B cell (primary cell): ENCODE measurements around the gene CACNA2D3. TPM values are rescaled to one million over a fixed set of nuclear protein-coding genes. Genes with fewer than 3 reads are reported as not detected.

Experiments used
- ATAC-seq: fragments of 200-7000 bp; cut with Tn5 transposase; one replicate; pipeline ENCODE4 v1.10.0; 2021; ENCODE audit warnings: low read depth, mild to moderate bottlenecking, moderate number of reproducible peaks, moderate library complexity
- CTCF ChIA-PET: fragments of 350-600 bp; sonication (Branson Sonifier 250); formaldehyde crosslinking; loops from one replicate; lab custom pipeline; 2021; ENCODE audit warnings: antibody characterized with exemption, inconsistent platforms; lab: Charles Lee
- POLR2A ChIA-PET: fragments of 350-600 bp; sonication (Branson Sonifier 250); formaldehyde crosslinking; loops from one replicate; lab custom pipeline; 2021; ENCODE audit warnings: antibody characterized with exemption; lab: Charles Lee
- DNase-seq: peaks from one replicate; pipeline ENCODE4 v3.0.0; 2013
- H2AFZ ChIP-seq: 2 replicates; pipeline ENCODE4 v1.6.1; 2012; ENCODE audit warnings: mild to moderate bottlenecking, low read depth, low read length; ENCODE audit not compliant: insufficient read depth, poor library complexity, severe bottlenecking
- H3K27ac ChIP-seq, 2 donors: 1 replicate in 1 of 2; 2 replicates in 1 of 2; pipeline ENCODE4 v1.5.1; 2012 to 2013; ENCODE audit warnings: low read length in 2 of 2, mild to moderate bottlenecking in 2 of 2, moderate library complexity in 1 of 2
- H3K27me3 ChIP-seq, 4 experiments: fragments of 200-600 bp in 1 of 4; sonication (generic) in 1 of 4; replicated peaks in 1 of 4; 1 replicate in 2 of 4; 2 replicates in 2 of 4; pipeline versions ENCODE4 v1.6.1 to v1.7.0; 2013 to 2016; ENCODE audit warnings: low read length in 3 of 4, mild to moderate bottlenecking in 2 of 4, mixed read lengths in 1 of 4, moderate library complexity in 1 of 4; ENCODE audit not compliant: insufficient read depth in 4 of 4, control insufficient read depth in 3 of 4; ENCODE audit errors: control extremely low read depth in 1 of 4
- H3K36me3 ChIP-seq, 2 experiments: replicated peaks in 1 of 2; 1 replicate in 1 of 2; 2 replicates in 1 of 2; pipeline versions ENCODE4 v1.6.1 to v1.7.1; 2013; ENCODE audit warnings: low read length in 1 of 2; ENCODE audit not compliant: insufficient read depth in 2 of 2, control insufficient read depth in 1 of 2; ENCODE audit errors: control extremely low read depth in 1 of 2, extremely low read depth in 1 of 2
- H3K4me1 ChIP-seq, 2 donors: fragments of 200-600 bp in 1 of 2; sonication (generic) in 1 of 2; 1 replicate in 1 of 2; 2 replicates in 1 of 2; pipeline versions ENCODE4 v1.5.1 to v1.6.1; 2013 to 2017; ENCODE audit warnings: low read length in 2 of 2; ENCODE audit not compliant: control insufficient read depth in 2 of 2, insufficient read depth in 2 of 2
- H3K4me2 ChIP-seq: replicated peaks from 2 replicates; pipeline ENCODE3; 2012; ENCODE audit warnings: mild to moderate bottlenecking, low read depth, low read length; ENCODE audit not compliant: poor library complexity, severe bottlenecking
- H3K4me3 ChIP-seq, 5 experiments: fragments of 200-600 bp in 1 of 5; sonication (generic) in 1 of 5; 1 replicate in 3 of 5; 2 replicates in 2 of 5; pipeline versions ENCODE4 v1.5.1 to v1.7.0; 2011 to 2016; ENCODE audit warnings: low read length in 4 of 5, mild to moderate bottlenecking in 4 of 5, low read depth in 2 of 5, control low read depth in 1 of 5, moderate library complexity in 1 of 5; ENCODE audit not compliant: insufficient read depth in 1 of 5; ENCODE audit errors: control extremely low read depth in 1 of 5, extremely low read depth in 1 of 5
- H3K79me2 ChIP-seq: fragments of 200-600 bp; sonication (generic); one replicate; pipeline ENCODE4 v1.6.0; 2016; ENCODE audit warnings: low read length; ENCODE audit not compliant: control insufficient read depth, insufficient read depth
- H3K9ac ChIP-seq: fragments of 200-600 bp; sonication (generic); 2 replicates; pipeline ENCODE4 v1.6.1; 2017; ENCODE audit warnings: mild to moderate bottlenecking, low read length, moderate library complexity
- H3K9me3 ChIP-seq, 3 donors: one replicate each; pipeline versions ENCODE4 v1.6.1 to v1.7.1; 2013; ENCODE audit warnings: low read length in 2 of 3; ENCODE audit not compliant: control insufficient read depth in 2 of 3, insufficient read depth in 1 of 3; ENCODE audit errors: control extremely low read depth in 1 of 3
- H4K20me1 ChIP-seq: 2 replicates; pipeline ENCODE4 v1.6.0; 2012; ENCODE audit warnings: mild to moderate bottlenecking, low read length; ENCODE audit not compliant: insufficient read depth, control insufficient read depth, poor library complexity, severe bottlenecking
- H3K27ac Mint-ChIP-seq: one replicate; pipeline ENCODE4 v1.8.0; 2021; ENCODE audit warnings: mixed read lengths
- H3K27me3 Mint-ChIP-seq: one replicate; pipeline ENCODE4 v1.8.0; 2021; ENCODE audit warnings: mixed read lengths
- H3K4me1 Mint-ChIP-seq: one replicate; pipeline ENCODE4 v1.8.0; 2021; ENCODE audit warnings: mixed read lengths
- H3K4me3 Mint-ChIP-seq: one replicate; pipeline ENCODE4 v1.8.0; 2021; ENCODE audit warnings: mixed read lengths
- H3K9me3 Mint-ChIP-seq: one replicate; pipeline ENCODE4 v1.8.0; 2022; ENCODE audit warnings: mixed read lengths; ENCODE audit not compliant: insufficient read depth
- CTCF ChIP-seq: fragments of 200-600 bp; IDR thresholded peaks from one replicate; pipeline ENCODE4 v1.8.0; 2022; ENCODE audit warnings: antibody characterized with exemption, mild to moderate bottlenecking
- EZH2 ChIP-seq: IDR thresholded peaks from 2 replicates; pipeline ENCODE4 v1.6.1; 2012; ENCODE audit warnings: borderline replicate concordance, low read depth, mild to moderate bottlenecking, moderate library complexity, low read length; ENCODE audit not compliant: insufficient read depth, poor library complexity, severe bottlenecking
- WGBS: methylation state at CpG from one replicate; pipeline ENCODE4 v1.1.5; 2013; ENCODE audit warnings: missing lambda C conversion rate; ENCODE audit not compliant: insufficient coverage; 5-methylcytosine and 5-hydroxymethylcytosine counted together
- intact Hi-C: fragments of 100-400 bp; cut with micrococcal nuclease; formaldehyde crosslinking; loops from one replicate; pipeline ENCODE4 v1.10.0; 2022
- polyA plus RNA-seq: library from polyadenylated mRNA; depleted of rRNA; stranded (reverse); fragments of >200 nt; gene quantifications from 2 replicates; pipeline ENCODE4 v1.2.3, GENCODE V29; 2012
- total RNA-seq, 2 donors: library from RNA; stranded (reverse); fragments of 120-200 nt in 1 of 2; gene quantifications; 1 replicate in 1 of 2; 2 replicates in 1 of 2; pipeline versions ENCODE4 v1.2.3 to v1.2.4, GENCODE V29; 2013 to 2022

CACNA2D3 gene
- total and polyA plus RNA-seq, 2 donors (not counting 1 experiment from before 2014, with no cell fraction given), result not detected

- no peaks in the 10 kb centered on the region for H3K27me3 ChIP-seq
- H3K4me2 ChIP-seq, result no peak overlapping the region
- no peak overlapping the region for H2AFZ ChIP-seq
- H3K27ac ChIP-seq, result no peak overlapping the region
- Mint-ChIP-seq H3K4me1 (no peaks in the 10 kb centered on the region), H3K27me3 (no peaks in the 10 kb centered on the region), H3K27ac (no peak overlapping the region), H3K4me3 (no peak overlapping the region), H3K9me3 (peaks cover 1% of the 10 kb centered on the region)
- ATAC-seq (no peak), DNase-seq (peak; percentile 28)
- intact Hi-C loops, result no loop called here
- TF ChIP-seq CTCF (no peak), EZH2 (no peak)
- no peaks in the 10 kb centered on the region for H3K4me1 ChIP-seq
- CTCF ChIA-PET, result no interaction called here
- H3K36me3 ChIP-seq, result no peaks in the 10 kb centered on the region
- POLR2A ChIA-PET, result no interaction called here
- no peaks in the 10 kb centered on the region for H3K79me2 ChIP-seq
- H3K9me3 ChIP-seq, result peaks cover 0 to 12% (median 0%) of the 10 kb centered on the region in 3 donors
- H3K4me3 ChIP-seq, result no peak overlapping the region
- H4K20me1 ChIP-seq, result no peaks in the 10 kb centered on the region
- WGBS, result 47% methylated on average over 5 of the region's 6 CpGs
- H3K9ac ChIP-seq, result no peak overlapping the region
Measured at GRCh38 chr3:54188176-54188791, 65.9 kb downstream of the CACNA2D3 start.

- intact Hi-C loops, result no loop called here
- Mint-ChIP-seq H3K27me3 (no peaks in the 10 kb centered on the region), H3K4me3 (no peak overlapping the region), H3K9me3 (peaks cover 6% of the 10 kb centered on the region), H3K4me1 (no peaks in the 10 kb centered on the region), H3K27ac (no peak overlapping the region)
- no peak for TF ChIP-seq CTCF
- TF ChIP-seq EZH2, result no peak
- no peak for ATAC-seq
- H3K9me3 ChIP-seq, result peaks cover 0 to 12% (median 0%) of the 10 kb centered on the region in 3 donors
- no peaks in the 10 kb centered on the region for H3K4me1 ChIP-seq
- H3K4me2 ChIP-seq, result no peak overlapping the region
- H3K4me3 ChIP-seq, result no peak overlapping the region
- no peak overlapping the region for H2AFZ ChIP-seq
- ChIA-PET POLR2A (no interaction called here), CTCF (no interaction called here)
- no peak for DNase-seq
- no peaks in the 10 kb centered on the region for H4K20me1 ChIP-seq
- no peak overlapping the region for H3K9ac ChIP-seq
- 91% methylated on average over 3 of the region's 4 CpGs for WGBS
- H3K27me3 ChIP-seq, result no peaks in the 10 kb centered on the region
- no peak overlapping the region for H3K27ac ChIP-seq
- no peaks in the 10 kb centered on the region for H3K79me2 ChIP-seq
- H3K36me3 ChIP-seq, result no peaks in the 10 kb centered on the region
Measured at GRCh38 chr3:54191220-54191619, 68.9 kb downstream of the CACNA2D3 start.
